PC-9 (cell line): ENCODE results near the gene BCKDHA. TPM values are rescaled to one million over a fixed set of nuclear protein-coding genes. Genes with fewer than 3 reads are reported as not detected.

ENCODE experiments used
- BruUV-seq: library from RNA; stranded (reverse); fragments of 400-500 nt; replicated peaks from 2 replicates; lab custom pipeline; 2021; lab: Mats Ljungman, UMichigan
- CTCF ChIA-PET: fragments of 300-600 bp; sonication (Branson Sonifier 250); formaldehyde crosslinking; loops from one replicate; lab custom pipeline; 2022; ENCODE audit warnings: antibody characterized with exemption; lab: Charles Lee
- POLR2A ChIA-PET: fragments of 300-600 bp; sonication (Branson Sonifier 250); formaldehyde crosslinking; loops from one replicate; lab custom pipeline; 2022; ENCODE audit warnings: antibody characterized with exemption; ENCODE audit not compliant: unreplicated experiment; lab: Charles Lee
- DNase-seq, 2 experiments: peaks; one replicate each; pipeline versions ENCODE4 v3.0.0 to v3.0.0-alpha.2; 2015 to 2022; ENCODE audit warnings: mixed read lengths in 1 of 2
- H2AFZ ChIP-seq: fragments of 200-600 bp; sonication (generic); 2 replicates; pipeline ENCODE4 v1.8.1; 2017; ENCODE audit warnings: antibody characterized with exemption
- H3F3A ChIP-seq: fragments of 200-600 bp; sonication (generic); 2 replicates; pipeline ENCODE4 v1.8.1; 2017; ENCODE audit warnings: antibody characterized with exemption, mild to moderate bottlenecking, low read depth; ENCODE audit not compliant: insufficient read depth
- H3K27ac ChIP-seq: fragments of 200-600 bp; sonication (generic); 2 replicates; pipeline ENCODE4 v1.6.1; 2016; ENCODE audit warnings: mixed run types
- H3K27me3 ChIP-seq: fragments of 200-600 bp; sonication (generic); 2 replicates; pipeline ENCODE4 v1.6.1; 2016; ENCODE audit warnings: low read depth, mixed run types; ENCODE audit not compliant: insufficient read depth
- H3K36me3 ChIP-seq: fragments of 200-600 bp; sonication (generic); 2 replicates; pipeline ENCODE4 v1.6.1; 2016; ENCODE audit warnings: low read depth, mixed run types
- H3K4me1 ChIP-seq: fragments of 200-600 bp; sonication (generic); replicated peaks from 2 replicates; pipeline ENCODE4 v1.6.1; 2016; ENCODE audit warnings: mixed run types; ENCODE audit not compliant: insufficient read depth
- H3K4me2 ChIP-seq: fragments of 200-600 bp; sonication (generic); 2 replicates; pipeline ENCODE4 v1.6.1; 2017; ENCODE audit warnings: mixed run types
- H3K4me3 ChIP-seq: fragments of 200-600 bp; sonication (generic); 2 replicates; pipeline ENCODE4 v1.6.1; 2016; ENCODE audit warnings: mixed run types
- H3K79me2 ChIP-seq: fragments of 200-600 bp; sonication (generic); 2 replicates; pipeline ENCODE4 v1.6.1; 2017; ENCODE audit warnings: low read depth, mixed run types
- H3K9me2 ChIP-seq: fragments of 200-600 bp; sonication (generic); 2 replicates; pipeline ENCODE4 v1.8.1; 2017; ENCODE audit warnings: mild to moderate bottlenecking; ENCODE audit not compliant: insufficient read depth
- H3K9me3 ChIP-seq: fragments of 200-600 bp; sonication (generic); 2 replicates; pipeline ENCODE4 v1.8.1; 2016; ENCODE audit warnings: low read depth; ENCODE audit not compliant: insufficient read depth
- H4K20me1 ChIP-seq: fragments of 200-600 bp; sonication (generic); 2 replicates; pipeline ENCODE4 v1.8.1; 2017; ENCODE audit not compliant: insufficient read depth
- CTCF ChIP-seq: fragments of 200-600 bp; sonication (generic); conservative IDR thresholded peaks from 2 replicates; pipeline ENCODE4 v1.6.1; 2017; ENCODE audit warnings: mixed run types, antibody characterized with exemption, mild to moderate bottlenecking, moderate library complexity
- EZH2 ChIP-seq: fragments of 200-600 bp; sonication (generic); IDR thresholded peaks from 2 replicates; pipeline ENCODE4 v1.8.0; 2017; ENCODE audit warnings: antibody characterized with exemption, low read depth
- intact Hi-C: fragments of 100-400 bp; cut with micrococcal nuclease; formaldehyde crosslinking; loops from one replicate; pipeline ENCODE4 v1.10.0; 2022; ENCODE audit not compliant: unreplicated experiment
- total RNA-seq: library from RNA; stranded (reverse); gene quantifications from 2 replicates; pipeline ENCODE4 v1.2.3, GENCODE V29; 2021

The BCKDHA gene
- total RNA-seq, 1 experiment from 2014 or later: 26.3 TPM

- H3K9me2 ChIP-seq: no peaks in the 10 kb centered on the region
- H3F3A ChIP-seq: no peaks in the 10 kb centered on the region; the same call in 1 of the 2 replicates
- CTCF ChIA-PET: interaction anchor here (0.7 kb wide), 1 partner anchor 531 kb away, joined by 5 read pairs; no protein-coding TSS in a partner anchor
- no peaks in the 10 kb centered on the region for H3K36me3 ChIP-seq
- no TSS peak for BruUV-seq
- H3K27me3 ChIP-seq: peaks cover 62% of the 10 kb centered on the region
- POLR2A ChIA-PET: interaction anchor here (0.5 kb wide), 1 partner anchor 424 kb away, joined by 5 read pairs; no protein-coding TSS in a partner anchor
- intact Hi-C loops: no loop called here
- H3K79me2 ChIP-seq: no peaks in the 10 kb centered on the region
- no peak overlapping the region for H2AFZ ChIP-seq
- no peak overlapping the region for H3K4me2 ChIP-seq
- DNase-seq: no peak
- TF ChIP-seq EZH2 (no peak), CTCF (no peak)
- H3K27ac ChIP-seq: no peak overlapping the region
- no peak overlapping the region for H3K4me3 ChIP-seq
- no peaks in the 10 kb centered on the region for H3K4me1 ChIP-seq
- H4K20me1 ChIP-seq: no peaks in the 10 kb centered on the region
- no peaks in the 10 kb centered on the region for H3K9me3 ChIP-seq
Measured at GRCh38 chr19:41452584-41453275, 55.1 kb downstream of the BCKDHA start.

GRCh38 chr19:41455936-41456335, 58.3 kb downstream of the BCKDHA start:
- BruUV-seq: no TSS peak
- H3K79me2 ChIP-seq: no peaks in the 10 kb centered on the region
- TF ChIP-seq CTCF: no peak
- TF ChIP-seq EZH2: no peak
- H4K20me1 ChIP-seq: no peaks in the 10 kb centered on the region
- H3F3A ChIP-seq: no peaks in the 10 kb centered on the region
- no peaks in the 10 kb centered on the region for H3K4me1 ChIP-seq
- ChIA-PET POLR2A (no interaction called here), CTCF (no interaction called here)
- H3K4me2 ChIP-seq: no peak overlapping the region
- no peaks in the 10 kb centered on the region for H3K36me3 ChIP-seq
- no peaks in the 10 kb centered on the region; the same call in 1 of the 2 replicates for H3K9me3 ChIP-seq
- intact Hi-C loops: no loop called here
- no peak for DNase-seq
- H3K9me2 ChIP-seq: no peaks in the 10 kb centered on the region
- H3K27ac ChIP-seq: no peak overlapping the region
- no peak overlapping the region for H2AFZ ChIP-seq
- peaks cover 78% of the 10 kb centered on the region for H3K27me3 ChIP-seq
- H3K4me3 ChIP-seq: no peak overlapping the region

- H3K36me3 ChIP-seq: no peaks in the 10 kb centered on the region
- H3K4me2 ChIP-seq: no peak overlapping the region
- no peaks in the 10 kb centered on the region for H3K4me1 ChIP-seq
- H4K20me1 ChIP-seq: no peaks in the 10 kb centered on the region
- no peak overlapping the region for H3K27ac ChIP-seq
- TF ChIP-seq CTCF: no peak
- no peak for TF ChIP-seq EZH2
- H3K27me3 ChIP-seq: peaks cover 80% of the 10 kb centered on the region
- H3K4me3 ChIP-seq: no peak overlapping the region
- H3K9me3 ChIP-seq: no peaks in the 10 kb centered on the region; the same call in 1 of the 2 replicates
- ChIA-PET POLR2A (interaction anchor here (0.6 kb wide), 1 partner anchor 76 kb away, joined by 13 read pairs; no protein-coding TSS in a partner anchor), CTCF (no interaction called here)
- no peak for DNase-seq
- no TSS peak for BruUV-seq
- intact Hi-C loops: no loop called here
- no peaks in the 10 kb centered on the region for H3F3A ChIP-seq
- no peaks in the 10 kb centered on the region for H3K9me2 ChIP-seq
- H2AFZ ChIP-seq: no peak overlapping the region
- H3K79me2 ChIP-seq: no peaks in the 10 kb centered on the region
Measured at GRCh38 chr19:41456342-41456918, 58.8 kb downstream of the BCKDHA start.
